HG02798 (cell line): Measurements from ENCODE around the gene ARID1B.
A peak's percentile ranks its signal among the peaks of the same experiment; 100 is the strongest.

Source experiments
- ATAC-seq: cut with Tn5 transposase; IDR thresholded peaks from one replicate; pipeline ENCODE4 v1.9.1; 2021; ENCODE audit warnings: mild to moderate bottlenecking; ENCODE audit not compliant: unreplicated experiment, poor library complexity

The ARID1B gene

GRCh38 chr6:156821707-156822106 is 44.5 kb downstream of the ARID1B start:
- peak; percentile 55 for ATAC-seq

- ATAC-seq = no peak
These were observed 45.6 kb downstream of the ARID1B start for GRCh38 chr6:156822747-156823206.

- no peak for ATAC-seq
These were observed 47.0 kb downstream of the ARID1B start for GRCh38 chr6:156824142-156824541.

- ATAC-seq = no peak
These were observed 48.3 kb downstream of the ARID1B start for GRCh38 chr6:156825475-156825874.

DNA sequence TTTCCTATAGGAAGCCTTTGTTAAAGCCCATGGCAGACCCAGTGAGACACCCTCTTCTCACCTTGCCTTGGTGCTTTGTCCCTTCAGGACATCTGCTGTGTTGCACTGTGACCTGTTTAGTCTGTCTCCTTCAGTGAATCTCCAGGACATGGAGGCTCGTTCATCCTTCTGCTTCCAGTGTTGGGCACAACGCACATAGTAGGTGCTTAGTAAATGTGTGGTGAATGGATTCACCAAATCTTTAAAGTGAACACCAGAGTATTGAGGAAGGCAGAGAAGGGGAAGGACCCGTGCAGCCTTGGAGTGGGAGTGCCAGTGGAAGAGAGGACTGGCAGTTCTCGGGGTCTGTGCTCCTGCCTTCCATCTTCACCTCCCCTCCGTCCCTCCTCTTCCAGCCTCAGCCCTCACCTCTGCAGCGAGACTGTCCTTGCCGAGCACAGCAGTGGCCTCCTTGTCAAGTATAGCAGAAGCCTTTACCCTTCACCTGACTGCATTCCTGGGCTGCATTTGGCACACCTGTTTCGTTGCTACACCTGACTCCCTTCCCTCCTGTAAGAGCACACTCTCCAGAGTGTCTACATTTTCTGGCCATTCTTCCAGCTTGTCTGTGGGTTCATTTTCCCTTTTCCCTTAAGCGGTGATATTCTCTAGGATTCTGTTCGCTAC is 49.2 kb downstream of the ARID1B start:
- no peak for ATAC-seq

- ATAC-seq = no peak
These were observed 50.2 kb downstream of the ARID1B start for GRCh38 chr6:156827382-156827781.

- ATAC-seq = no peak
These were observed 51.1 kb downstream of the ARID1B start for GRCh38 chr6:156828280-156828703.

DNA sequence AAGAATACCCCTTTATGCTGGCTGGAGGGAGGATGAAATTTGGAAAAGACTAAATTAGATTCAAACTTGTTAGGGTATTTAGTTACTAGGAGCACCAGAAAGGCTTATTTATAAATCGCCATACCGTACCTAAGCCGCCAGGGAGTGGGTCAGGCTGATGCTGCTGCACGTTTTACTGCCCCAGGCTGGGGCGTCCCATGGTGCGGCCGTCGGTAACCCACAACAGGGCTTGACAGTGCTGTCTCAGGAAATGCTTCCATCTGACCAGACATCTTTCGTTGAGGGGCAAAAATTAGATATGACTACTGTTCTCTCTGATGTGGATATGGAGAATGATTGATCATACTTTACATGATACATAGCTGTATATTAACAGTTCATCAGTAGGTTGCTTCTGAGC is 52.9 kb downstream of the ARID1B start:
- no peak for ATAC-seq

DNA sequence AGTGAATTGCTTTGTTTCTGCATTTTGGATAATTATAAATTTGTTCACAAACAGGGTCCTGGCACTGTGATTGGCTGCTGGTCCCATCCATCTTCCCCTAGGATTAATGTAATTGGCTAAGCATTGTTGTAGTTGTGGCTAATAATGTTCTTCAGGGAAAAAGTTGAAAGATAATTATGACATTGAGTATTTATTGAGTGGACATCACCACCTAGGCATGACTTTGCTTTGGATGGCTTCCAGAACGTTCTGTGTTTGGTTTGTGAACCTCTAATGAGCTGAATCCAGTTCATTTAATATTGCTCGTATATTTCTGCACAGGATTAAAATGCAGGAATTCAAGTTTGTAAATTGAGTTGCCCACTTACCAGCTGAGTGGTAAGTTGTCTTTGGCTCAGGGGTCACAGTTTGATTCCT is 55.1 kb downstream of the ARID1B start:
- no peak for ATAC-seq

DNA sequence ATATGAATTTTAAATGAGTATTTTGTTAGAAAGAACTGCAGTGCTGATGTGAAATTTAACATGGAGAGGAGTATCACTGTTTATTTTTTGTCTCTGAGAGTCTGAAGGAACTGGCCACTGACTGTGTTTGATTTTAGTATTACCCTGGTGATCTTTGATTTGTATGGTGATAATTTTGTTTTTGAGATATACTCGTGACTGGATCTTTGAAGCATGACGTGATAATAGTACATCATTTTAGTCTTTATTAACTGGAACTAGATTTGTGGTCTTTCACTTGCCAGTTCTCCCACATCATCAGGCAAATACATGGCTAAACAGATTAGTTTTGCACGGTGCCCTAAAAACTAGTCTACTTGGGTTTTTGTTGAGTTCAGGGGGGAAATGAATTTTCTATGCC is 55.5 kb downstream of the ARID1B start:
- no peak for ATAC-seq

- ATAC-seq = no peak
These were observed 56.6 kb downstream of the ARID1B start for GRCh38 chr6:156833755-156834154.

- ATAC-seq = no peak
These were observed 62.0 kb downstream of the ARID1B start for GRCh38 chr6:156839129-156839528.

- no peak for ATAC-seq
These were observed 62.4 kb downstream of the ARID1B start for GRCh38 chr6:156839591-156840001.

- ATAC-seq = no peak
These were observed 63.0 kb downstream of the ARID1B start for GRCh38 chr6:156840136-156840535.

DNA sequence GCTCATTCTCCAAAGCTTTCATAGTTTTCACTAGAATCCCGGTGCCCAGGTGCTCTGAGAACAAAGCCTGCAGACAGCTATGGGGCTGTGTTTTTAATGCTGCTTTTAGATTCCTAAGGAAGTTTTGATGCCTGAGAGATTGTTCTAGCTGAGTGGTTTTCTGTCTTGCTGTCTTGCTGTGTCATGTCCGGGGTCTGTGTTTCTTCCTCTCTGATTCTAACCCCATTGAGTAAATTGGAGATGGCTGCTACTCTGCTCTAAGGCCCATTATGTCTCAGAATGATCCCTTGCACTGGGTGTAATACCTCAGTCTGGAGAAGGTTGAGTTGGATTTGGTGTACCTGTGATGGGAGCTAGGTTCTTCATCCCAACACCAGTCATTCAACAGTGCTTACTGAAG is 63.4 kb downstream of the ARID1B start:
- ATAC-seq = no peak

GRCh38 chr6:156841508-156841907 is 64.3 kb downstream of the ARID1B start:
- ATAC-seq = no peak

GRCh38 chr6:156842598-156843250 is 65.5 kb downstream of the ARID1B start:
- ATAC-seq = no peak

DNA sequence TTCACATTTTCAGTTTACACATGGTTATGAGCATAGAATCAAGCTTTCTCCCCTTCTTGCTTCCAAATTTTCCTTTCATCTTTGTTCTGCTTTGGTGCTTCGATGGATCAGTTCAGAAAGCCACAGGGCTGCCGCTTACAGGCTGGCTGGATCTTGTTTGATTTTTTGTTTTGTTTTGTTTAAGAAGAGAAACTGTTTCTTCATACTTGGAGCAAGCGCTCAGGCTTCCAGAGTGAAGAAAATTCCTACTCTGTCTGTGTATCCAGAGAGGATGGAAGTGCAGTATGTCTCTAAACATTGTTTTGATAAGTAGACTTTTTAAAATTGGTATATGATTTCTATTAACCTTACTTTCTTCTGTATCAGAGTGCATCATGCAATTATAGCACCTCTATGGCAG is 66.9 kb downstream of the ARID1B start:
- no peak for ATAC-seq

DNA sequence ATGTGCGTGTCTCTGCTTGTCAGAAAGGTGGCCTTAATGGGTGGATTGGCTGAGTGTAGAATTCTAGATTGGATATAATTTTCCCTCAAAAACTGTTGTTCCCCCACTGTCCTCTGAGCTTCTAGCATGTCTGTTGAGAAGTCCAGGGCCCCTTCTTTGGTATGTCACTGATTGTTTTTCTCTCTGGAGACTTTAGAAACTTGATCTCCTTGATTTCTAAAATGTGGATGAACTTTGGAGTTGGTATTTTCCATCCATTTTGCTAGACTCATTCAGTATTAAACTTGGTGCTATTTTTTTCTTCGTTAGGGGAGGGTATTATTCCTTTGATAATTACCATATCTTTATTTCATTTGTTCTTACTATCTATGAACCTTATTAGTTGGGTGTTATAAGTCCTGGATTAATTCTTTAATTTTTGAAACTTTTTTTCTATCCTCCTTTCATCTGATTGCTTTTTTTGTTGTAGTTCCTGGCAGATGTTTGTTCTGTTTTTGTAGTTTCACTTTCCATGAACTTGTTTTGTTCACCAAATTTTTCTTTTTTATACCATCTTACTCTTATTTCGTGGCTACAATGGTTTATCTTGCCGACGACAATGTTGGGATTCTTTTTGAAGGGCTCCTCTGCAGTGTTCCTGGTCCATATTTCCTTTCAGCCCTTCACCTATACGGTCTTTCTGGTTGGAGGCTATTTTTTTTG is 68.4 kb downstream of the ARID1B start:
- no peak for ATAC-seq

- ATAC-seq = no peak
These were observed 69.8 kb downstream of the ARID1B start for GRCh38 chr6:156846845-156847599.

DNA sequence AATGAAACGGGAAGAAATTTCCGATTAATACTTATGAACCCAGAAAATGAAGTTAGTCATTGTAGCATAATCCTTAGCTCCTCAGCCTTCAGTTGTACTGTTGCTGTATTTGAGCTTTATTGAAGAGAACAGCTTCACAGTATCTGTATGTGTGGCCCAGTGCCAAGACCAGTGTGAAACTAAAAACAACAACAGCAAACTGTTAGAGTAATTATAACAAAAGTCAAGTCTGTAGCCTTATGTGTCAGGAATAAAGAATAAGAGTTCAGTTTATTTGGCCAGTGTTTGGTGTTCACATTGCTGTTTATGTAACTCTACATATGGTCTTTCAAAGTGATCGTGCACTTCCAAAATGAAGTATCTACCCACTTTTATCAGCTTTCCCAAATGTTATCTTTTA is 70.9 kb downstream of the ARID1B start:
- no peak for ATAC-seq
